HL-60 (cell line): ENCODE results near the gene POU2F2.

Source experiments
- TF ChIP-seq, protein P1 (sequence below): IDR thresholded peaks from one replicate; pipeline ENCODE4 v1.5.1; 2011; ENCODE audit warnings: low read length, control low read depth, inconsistent platforms; ENCODE audit not compliant: insufficient read depth
- TF ChIP-seq, protein P2 (sequence below): IDR thresholded peaks from 2 replicates; pipeline ENCODE4 v1.6.1; 2012; ENCODE audit warnings: low read depth; ENCODE audit not compliant: insufficient replicate concordance

DNA sequence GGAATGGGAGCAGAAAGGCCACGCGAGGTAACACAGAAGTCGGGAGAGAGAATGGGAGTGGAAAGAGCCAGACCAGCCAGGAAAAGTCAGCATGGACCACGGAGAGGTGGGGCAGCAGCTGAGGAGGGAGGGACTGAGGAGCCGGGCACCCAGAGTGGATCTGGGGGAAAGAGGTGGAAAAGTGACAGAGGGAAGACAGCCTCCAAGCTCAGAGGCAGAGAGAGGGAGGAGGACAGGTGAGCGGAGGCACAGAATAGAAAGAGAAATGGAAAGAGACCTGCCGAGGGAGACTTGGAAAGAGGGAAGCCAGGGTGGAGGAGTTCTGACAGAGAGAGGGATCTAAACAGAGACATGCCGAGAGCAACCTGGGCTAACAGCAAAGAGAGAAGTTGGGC is 63.9 kb downstream of the POU2F2 start:
- TF ChIP-seq, protein P1, sequence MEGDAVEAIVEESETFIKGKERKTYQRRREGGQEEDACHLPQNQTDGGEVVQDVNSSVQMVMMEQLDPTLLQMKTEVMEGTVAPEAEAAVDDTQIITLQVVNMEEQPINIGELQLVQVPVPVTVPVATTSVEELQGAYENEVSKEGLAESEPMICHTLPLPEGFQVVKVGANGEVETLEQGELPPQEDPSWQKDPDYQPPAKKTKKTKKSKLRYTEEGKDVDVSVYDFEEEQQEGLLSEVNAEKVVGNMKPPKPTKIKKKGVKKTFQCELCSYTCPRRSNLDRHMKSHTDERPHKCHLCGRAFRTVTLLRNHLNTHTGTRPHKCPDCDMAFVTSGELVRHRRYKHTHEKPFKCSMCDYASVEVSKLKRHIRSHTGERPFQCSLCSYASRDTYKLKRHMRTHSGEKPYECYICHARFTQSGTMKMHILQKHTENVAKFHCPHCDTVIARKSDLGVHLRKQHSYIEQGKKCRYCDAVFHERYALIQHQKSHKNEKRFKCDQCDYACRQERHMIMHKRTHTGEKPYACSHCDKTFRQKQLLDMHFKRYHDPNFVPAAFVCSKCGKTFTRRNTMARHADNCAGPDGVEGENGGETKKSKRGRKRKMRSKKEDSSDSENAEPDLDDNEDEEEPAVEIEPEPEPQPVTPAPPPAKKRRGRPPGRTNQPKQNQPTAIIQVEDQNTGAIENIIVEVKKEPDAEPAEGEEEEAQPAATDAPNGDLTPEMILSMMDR: no peak
- TF ChIP-seq, protein P2, sequence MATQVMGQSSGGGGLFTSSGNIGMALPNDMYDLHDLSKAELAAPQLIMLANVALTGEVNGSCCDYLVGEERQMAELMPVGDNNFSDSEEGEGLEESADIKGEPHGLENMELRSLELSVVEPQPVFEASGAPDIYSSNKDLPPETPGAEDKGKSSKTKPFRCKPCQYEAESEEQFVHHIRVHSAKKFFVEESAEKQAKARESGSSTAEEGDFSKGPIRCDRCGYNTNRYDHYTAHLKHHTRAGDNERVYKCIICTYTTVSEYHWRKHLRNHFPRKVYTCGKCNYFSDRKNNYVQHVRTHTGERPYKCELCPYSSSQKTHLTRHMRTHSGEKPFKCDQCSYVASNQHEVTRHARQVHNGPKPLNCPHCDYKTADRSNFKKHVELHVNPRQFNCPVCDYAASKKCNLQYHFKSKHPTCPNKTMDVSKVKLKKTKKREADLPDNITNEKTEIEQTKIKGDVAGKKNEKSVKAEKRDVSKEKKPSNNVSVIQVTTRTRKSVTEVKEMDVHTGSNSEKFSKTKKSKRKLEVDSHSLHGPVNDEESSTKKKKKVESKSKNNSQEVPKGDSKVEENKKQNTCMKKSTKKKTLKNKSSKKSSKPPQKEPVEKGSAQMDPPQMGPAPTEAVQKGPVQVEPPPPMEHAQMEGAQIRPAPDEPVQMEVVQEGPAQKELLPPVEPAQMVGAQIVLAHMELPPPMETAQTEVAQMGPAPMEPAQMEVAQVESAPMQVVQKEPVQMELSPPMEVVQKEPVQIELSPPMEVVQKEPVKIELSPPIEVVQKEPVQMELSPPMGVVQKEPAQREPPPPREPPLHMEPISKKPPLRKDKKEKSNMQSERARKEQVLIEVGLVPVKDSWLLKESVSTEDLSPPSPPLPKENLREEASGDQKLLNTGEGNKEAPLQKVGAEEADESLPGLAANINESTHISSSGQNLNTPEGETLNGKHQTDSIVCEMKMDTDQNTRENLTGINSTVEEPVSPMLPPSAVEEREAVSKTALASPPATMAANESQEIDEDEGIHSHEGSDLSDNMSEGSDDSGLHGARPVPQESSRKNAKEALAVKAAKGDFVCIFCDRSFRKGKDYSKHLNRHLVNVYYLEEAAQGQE: no peak
